K562 (cell line): ENCODE measurements around the gene NKAIN1. TPM values are rescaled to one million over a fixed set of nuclear protein-coding genes. Genes with fewer than 3 reads are reported as not detected.

Experiments used
- ATAC-seq: fragments of 200-7000 bp; cut with Tn5 transposase; 3 replicates; pipeline ENCODE4 v1.9.1; 2020; ENCODE audit warnings: moderate library complexity
- BruUV-seq: library from RNA; stranded (reverse); fragments of 400-500 nt; replicated peaks from 2 replicates; lab custom pipeline; 2021; lab: Mats Ljungman, UMichigan
- CTCF ChIA-PET: fragments of 300-600 bp; formaldehyde crosslinking; extraction: SDS; loops from one replicate; lab custom pipeline; 2021; ENCODE audit warnings: low intra/inter-chr PET ratio; lab: Yijun Ruan, JAX
- POLR2A ChIA-PET: fragments of 300-600, 350-650 bp; sonication (Branson Sonifier 250); formaldehyde crosslinking; extraction: SDS; loops from one replicate; lab custom pipeline; 2021; ENCODE audit warnings: antibody characterized with exemption, inconsistent platforms; lab: Yijun Ruan, JAX
- DNase-seq, 4 experiments: peaks; one replicate each; pipeline versions ENCODE4 v3.0.0 to v3.0.0-alpha.2; 2011 to 2018; ENCODE audit warnings: low spot score in 3 of 4, mixed read lengths in 3 of 4; ENCODE audit errors: extremely low read depth in 1 of 4
- FAIRE-seq: peaks from 2 replicates; lab custom pipeline; 2011; peaks lifted over from hg19 to GRCh38; lab: Jason Lieb, UNC
- H2AFZ ChIP-seq: 2 replicates; pipeline ENCODE4 v1.6.0; 2011; ENCODE audit warnings: low read depth, low read length, control low read depth, inconsistent platforms
- H3K27ac ChIP-seq: fragments of 200-600 bp; 3 replicates; pipeline ENCODE4 v1.8.0; 2011; ENCODE audit warnings: low read depth, mild to moderate bottlenecking, control low read depth, inconsistent platforms, low read length, moderate library complexity, mixed read lengths; ENCODE audit errors: extremely low read depth
- H3K27me3 ChIP-seq, 2 experiments: fragments of 300-600 bp in 1 of 2; 2 replicates in 1 of 2; 3 replicates in 1 of 2; pipeline versions ENCODE4 v1.6.0 to v1.8.0; 2011; ENCODE audit warnings: inconsistent platforms in 2 of 2, low read length in 2 of 2, mild to moderate bottlenecking in 1 of 2, mixed read lengths in 1 of 2, moderate library complexity in 1 of 2; ENCODE audit not compliant: control insufficient read depth in 2 of 2, insufficient read depth in 2 of 2
- H3K36me3 ChIP-seq: fragments of 300-600 bp; 3 replicates; pipeline ENCODE4 v1.8.0; 2011; ENCODE audit warnings: mild to moderate bottlenecking, low read length, inconsistent platforms; ENCODE audit not compliant: control insufficient read depth, insufficient read depth
- H3K4me1 ChIP-seq, 2 experiments: fragments of 200-600 bp in 1 of 2; replicated peaks in 1 of 2; 2 replicates in 1 of 2; 3 replicates in 1 of 2; pipeline versions ENCODE4 v1.5.1 to v1.8.0; 2011; ENCODE audit warnings: inconsistent platforms in 2 of 2, low read length in 2 of 2, mild to moderate bottlenecking in 1 of 2, mixed read lengths in 1 of 2, moderate library complexity in 1 of 2; ENCODE audit not compliant: control insufficient read depth in 2 of 2, insufficient read depth in 2 of 2
- H3K4me2 ChIP-seq: 2 replicates; pipeline ENCODE4 v1.6.1; 2011; ENCODE audit warnings: low read length, control low read depth, inconsistent platforms, mixed read lengths; ENCODE audit not compliant: insufficient read depth
- H3K4me3 ChIP-seq: fragments of 200-600 bp; sonication (generic), shearing (Covaris generic); 2 replicates; pipeline ENCODE4 v1.5.1; 2016; ENCODE audit warnings: control low read depth, inconsistent platforms
- H3K79me2 ChIP-seq: fragments of 200-600 bp; 3 replicates; pipeline ENCODE4 v1.8.0; 2011; ENCODE audit warnings: low read length, inconsistent platforms; ENCODE audit not compliant: control insufficient read depth, insufficient read depth
- H3K9ac ChIP-seq, 2 experiments: 2 replicates each; pipeline versions ENCODE4 v1.6.0 to v1.6.1; 2011; ENCODE audit warnings: low read depth in 2 of 2, low read length in 2 of 2, control low read depth in 1 of 2, inconsistent platforms in 1 of 2, mild to moderate bottlenecking in 1 of 2, mixed read lengths in 1 of 2; ENCODE audit not compliant: insufficient read depth in 1 of 2
- H3K9me1 ChIP-seq: one replicate; pipeline ENCODE4 v1.6.0; 2011; ENCODE audit warnings: inconsistent platforms, mild to moderate bottlenecking, low read length, moderate library complexity; ENCODE audit not compliant: control insufficient read depth, insufficient read depth
- H3K9me3 ChIP-seq: replicated peaks from 2 replicates; pipeline ENCODE4 v1.5.1; 2011; ENCODE audit warnings: low read depth, low read length, inconsistent platforms; ENCODE audit not compliant: control insufficient read depth, insufficient read depth
- H4K20me1 ChIP-seq: replicated peaks from 2 replicates; pipeline ENCODE4 v1.6.1; 2011; ENCODE audit warnings: low read length, inconsistent platforms, mixed read lengths; ENCODE audit not compliant: control insufficient read depth, insufficient read depth
- ARID3B ChIP-seq: fragments of 250-450 bp; sonication (Bioruptor Pico); IDR thresholded peaks from 2 replicates; pipeline ENCODE4 v1.4.0; 2020; ENCODE audit warnings: borderline replicate concordance
- CHD4 ChIP-seq: fragments of 200-600 bp; sonication (generic); IDR thresholded peaks from 3 replicates; pipeline ENCODE4 v1.6.1; 2012; ENCODE audit warnings: low read depth, mild to moderate bottlenecking, mixed read lengths, low read length, inconsistent platforms; ENCODE audit not compliant: insufficient read depth, insufficient replicate concordance, poor library complexity, severe bottlenecking
- DACH1 ChIP-seq: fragments of 450-650 bp; IDR thresholded peaks from 2 replicates; pipeline ENCODE4 v1.6.1; 2018; ENCODE audit not compliant: partially characterized antibody
- ETV5 ChIP-seq: sonication (generic); formaldehyde crosslinking; IDR thresholded peaks from 2 replicates; pipeline ENCODE4 v1.4.0; 2020; ENCODE audit warnings: low read depth, mild to moderate bottlenecking, missing genetic modification reagents
- MAFF ChIP-seq: IDR thresholded peaks from 2 replicates; pipeline ENCODE4 v1.6.1; 2012; ENCODE audit warnings: low read length, improper control_type of control experiment
- POLR2H ChIP-seq: IDR thresholded peaks from 2 replicates; pipeline ENCODE4 v1.6.1; 2016; ENCODE audit warnings: missing genetic modification characterization, low read depth, mild to moderate bottlenecking, control low read depth, missing compliant biosample characterization, moderate library complexity
- RFX1 ChIP-seq: fragments of 450-650 bp; IDR thresholded peaks from 2 replicates; pipeline ENCODE4 v1.6.1; 2016; ENCODE audit warnings: mild to moderate bottlenecking, moderate library complexity
- SPI1 ChIP-seq: IDR thresholded peaks from 2 replicates; pipeline ENCODE4 v1.6.1; 2011; ENCODE audit warnings: low read depth, low read length, control low read depth, borderline replicate concordance
- TFE3 ChIP-seq: fragments of 450-650 bp; formaldehyde crosslinking; IDR thresholded peaks from 2 replicates; pipeline ENCODE4 v1.4.0; 2020; ENCODE audit warnings: mild to moderate bottlenecking, mixed read lengths
- ZKSCAN3 ChIP-seq: fragments of 250-450 bp; sonication (Bioruptor Pico); IDR thresholded peaks from 2 replicates; pipeline ENCODE4 v1.4.0; 2020
- ZNF398 ChIP-seq: fragments of 250-450 bp; sonication (Bioruptor Pico); IDR thresholded peaks from 2 replicates; pipeline ENCODE4 v1.8.0; 2021; ENCODE audit warnings: moderate library complexity, mild to moderate bottlenecking, inconsistent platforms
- WGBS: fragments of 100-300 bp; shearing (Covaris generic); methylation state at CpG from one replicate; pipeline ENCODE4 v1.1.6; 2016; ENCODE audit warnings: low coverage, mixed read lengths; ENCODE audit not compliant: insufficient coverage; ENCODE audit errors: missing lambda C conversion rate; 5-methylcytosine and 5-hydroxymethylcytosine counted together
- in situ Hi-C: fragments of 300-500 bp; cut with MboI; formaldehyde crosslinking; loops from 4 replicates; pipeline ENCODE4 v1.15.0; 2018; ENCODE audit warnings: inconsistent platforms, mixed read lengths
- intact Hi-C: fragments of 100-400 bp; cut with micrococcal nuclease; formaldehyde crosslinking; loops from 2 replicates; pipeline ENCODE4 v1.14.2; 2022
- polyA plus RNA-seq, 8 experiments: library from polyadenylated mRNA; depleted of rRNA in 4 of 8; stranded (reverse) in 5 of 8; unstranded in 3 of 8; fragments of >200 nt; fragmentation: Nextera tagmentation in 2 of 8; fragmentation: Illumina TruSeq in 1 of 8; extraction: Ambion mirVana in 2 of 8; extraction: Trizol in 1 of 8; gene quantifications; 2 replicates each; pipeline versions ENCODE4 v1.2.1 to v1.2.3, GENCODE V29; 2011 to 2014; ENCODE audit warnings: inconsistent platforms in 1 of 8, missing spikeins in 1 of 8
- total RNA-seq, 7 experiments: library from RNA; depleted of rRNA in 6 of 7; stranded (reverse); fragments of >200 nt in 6 of 7; fragmentation: Illumina TruSeq in 2 of 7; extraction: Trizol in 2 of 7; gene quantifications; 2 replicates each; pipeline versions ENCODE4 v1.2.1 to v1.2.3, GENCODE V29; 2011 to 2021; ENCODE audit warnings: low replicate concordance in 1 of 7
- TF ChIP-seq, protein P1 (sequence below): fragments of 200-800 bp; sonication (Bioruptor generic); IDR thresholded peaks from 2 replicates; pipeline ENCODE4 v1.6.1; 2016; ENCODE audit warnings: missing genetic modification characterization, missing compliant biosample characterization

The NKAIN1 gene
- total and polyA plus RNA-seq, 9 of the 15 experiments (the other 6 are each of a cell fraction or from before 2014, with no cell fraction given): 0.03 to 0.22 (median 0.04) TPM; not detected in 3

DNA sequence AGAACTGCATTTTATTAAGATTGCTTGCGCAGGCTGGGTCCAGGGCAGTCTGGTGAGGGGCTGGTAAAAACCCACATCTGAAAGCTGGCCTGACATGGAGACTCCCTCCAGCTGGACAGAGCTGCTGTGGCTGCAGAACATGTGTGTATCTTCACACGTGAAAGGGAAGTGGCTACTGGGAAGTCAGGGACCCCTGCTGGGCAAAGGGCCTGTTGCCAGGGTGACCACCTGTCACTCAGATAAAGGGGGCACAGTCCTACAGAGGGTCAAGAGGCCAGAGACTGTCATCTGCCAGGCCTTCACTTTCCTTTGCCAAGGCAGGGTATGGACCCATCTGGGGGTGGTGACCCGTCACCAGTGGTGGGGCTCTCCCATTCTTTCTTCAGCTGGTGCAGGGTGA lies 17.5 kb downstream of the NKAIN1 start:
- Histone ChIP-seq H3K4me3 (no peak overlapping the region), H3K9ac (no peak overlapping the region), H2AFZ (no peak overlapping the region), H3K4me2 (no peak overlapping the region), H3K9me1 (no peaks in the 10 kb centered on the region), H3K36me3 (no peaks in the 10 kb centered on the region), H4K20me1 (no peaks in the 10 kb centered on the region; the same call in 1 of the 2 replicates), H3K27me3 (peaks cover 47 to 75% of the 10 kb centered on the region in 2 experiments; a peak in 4 of 5 replicates), H3K4me1 (no peaks in the 10 kb centered on the region), H3K27ac (no peak overlapping the region), H3K79me2 (no peaks in the 10 kb centered on the region), H3K9me3 (no peaks in the 10 kb centered on the region)
- ChIA-PET POLR2A (interaction anchor here (0.6 kb wide), 1 partner anchor 25 kb away, joined by 3 read pairs; no protein-coding TSS in a partner anchor), CTCF (no interaction called here)
- intact Hi-C loops: no loop called here
- BruUV-seq: no TSS peak
- no peak for ATAC-seq
- 2% methylated on average over 3 of the region's 3 CpGs for WGBS
- FAIRE-seq: no peak
- DNase-seq: no peak
- in situ Hi-C loops: no loop called here
- TF ChIP-seq ZKSCAN3 (CRISPR knock-in tag): no peak
- 0 out of 2 replicates have a peak, but pooled peaks have one; percentile 26 for TF ChIP-seq SPI1
- TF ChIP-seq TFE3 (CRISPR knock-in tag): no peak
- TF ChIP-seq ARID3B: no peak
- TF ChIP-seq, protein P1, sequence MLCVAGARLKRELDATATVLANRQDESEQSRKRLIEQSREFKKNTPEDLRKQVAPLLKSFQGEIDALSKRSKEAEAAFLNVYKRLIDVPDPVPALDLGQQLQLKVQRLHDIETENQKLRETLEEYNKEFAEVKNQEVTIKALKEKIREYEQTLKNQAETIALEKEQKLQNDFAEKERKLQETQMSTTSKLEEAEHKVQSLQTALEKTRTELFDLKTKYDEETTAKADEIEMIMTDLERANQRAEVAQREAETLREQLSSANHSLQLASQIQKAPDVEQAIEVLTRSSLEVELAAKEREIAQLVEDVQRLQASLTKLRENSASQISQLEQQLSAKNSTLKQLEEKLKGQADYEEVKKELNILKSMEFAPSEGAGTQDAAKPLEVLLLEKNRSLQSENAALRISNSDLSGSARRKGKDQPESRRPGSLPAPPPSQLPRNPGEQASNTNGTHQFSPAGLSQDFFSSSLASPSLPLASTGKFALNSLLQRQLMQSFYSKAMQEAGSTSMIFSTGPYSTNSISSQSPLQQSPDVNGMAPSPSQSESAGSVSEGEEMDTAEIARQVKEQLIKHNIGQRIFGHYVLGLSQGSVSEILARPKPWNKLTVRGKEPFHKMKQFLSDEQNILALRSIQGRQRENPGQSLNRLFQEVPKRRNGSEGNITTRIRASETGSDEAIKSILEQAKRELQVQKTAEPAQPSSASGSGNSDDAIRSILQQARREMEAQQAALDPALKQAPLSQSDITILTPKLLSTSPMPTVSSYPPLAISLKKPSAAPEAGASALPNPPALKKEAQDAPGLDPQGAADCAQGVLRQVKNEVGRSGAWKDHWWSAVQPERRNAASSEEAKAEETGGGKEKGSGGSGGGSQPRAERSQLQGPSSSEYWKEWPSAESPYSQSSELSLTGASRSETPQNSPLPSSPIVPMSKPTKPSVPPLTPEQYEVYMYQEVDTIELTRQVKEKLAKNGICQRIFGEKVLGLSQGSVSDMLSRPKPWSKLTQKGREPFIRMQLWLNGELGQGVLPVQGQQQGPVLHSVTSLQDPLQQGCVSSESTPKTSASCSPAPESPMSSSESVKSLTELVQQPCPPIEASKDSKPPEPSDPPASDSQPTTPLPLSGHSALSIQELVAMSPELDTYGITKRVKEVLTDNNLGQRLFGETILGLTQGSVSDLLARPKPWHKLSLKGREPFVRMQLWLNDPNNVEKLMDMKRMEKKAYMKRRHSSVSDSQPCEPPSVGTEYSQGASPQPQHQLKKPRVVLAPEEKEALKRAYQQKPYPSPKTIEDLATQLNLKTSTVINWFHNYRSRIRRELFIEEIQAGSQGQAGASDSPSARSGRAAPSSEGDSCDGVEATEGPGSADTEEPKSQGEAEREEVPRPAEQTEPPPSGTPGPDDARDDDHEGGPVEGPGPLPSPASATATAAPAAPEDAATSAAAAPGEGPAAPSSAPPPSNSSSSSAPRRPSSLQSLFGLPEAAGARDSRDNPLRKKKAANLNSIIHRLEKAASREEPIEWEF (CRISPR knock-in tag): no peak
- TF ChIP-seq ETV5 (CRISPR knock-in tag): no peak
- no peak for TF ChIP-seq MAFF
- peak; percentile 70 for TF ChIP-seq RFX1
- TF ChIP-seq POLR2H: no peak
- no peak for TF ChIP-seq CHD4
- TF ChIP-seq ZNF398 (CRISPR knock-in tag): no peak
- TF ChIP-seq DACH1: no peak
